B cell (primary cell): ENCODE results near the gene NEDD4. TPM values are rescaled to one million over a fixed set of nuclear protein-coding genes. Genes with fewer than 3 reads are reported as not detected.
"Not testable (repeated sequence)": the region's sequence is repeated elsewhere in the genome, so short reads cannot be mapped to it uniquely, and the experiment has no call there.

Experiments
- ATAC-seq: fragments of 200-7000 bp; cut with Tn5 transposase; one replicate; pipeline ENCODE4 v1.10.0; 2021; ENCODE audit warnings: low read depth, mild to moderate bottlenecking, moderate number of reproducible peaks, moderate library complexity
- CTCF ChIA-PET: fragments of 350-600 bp; sonication (Branson Sonifier 250); formaldehyde crosslinking; loops from one replicate; lab custom pipeline; 2021; ENCODE audit warnings: antibody characterized with exemption, inconsistent platforms; lab: Charles Lee
- POLR2A ChIA-PET: fragments of 350-600 bp; sonication (Branson Sonifier 250); formaldehyde crosslinking; loops from one replicate; lab custom pipeline; 2021; ENCODE audit warnings: antibody characterized with exemption; lab: Charles Lee
- DNase-seq: peaks from one replicate; pipeline ENCODE4 v3.0.0; 2013
- H2AFZ ChIP-seq: 2 replicates; pipeline ENCODE4 v1.6.1; 2012; ENCODE audit warnings: mild to moderate bottlenecking, low read depth, low read length; ENCODE audit not compliant: insufficient read depth, poor library complexity, severe bottlenecking
- H3K27ac ChIP-seq, 2 donors: 1 replicate in 1 of 2; 2 replicates in 1 of 2; pipeline ENCODE4 v1.5.1; 2012 to 2013; ENCODE audit warnings: low read length in 2 of 2, mild to moderate bottlenecking in 2 of 2, moderate library complexity in 1 of 2
- H3K27me3 ChIP-seq, 4 experiments: fragments of 200-600 bp in 1 of 4; sonication (generic) in 1 of 4; replicated peaks in 1 of 4; 1 replicate in 2 of 4; 2 replicates in 2 of 4; pipeline versions ENCODE4 v1.6.1 to v1.7.0; 2013 to 2016; ENCODE audit warnings: low read length in 3 of 4, mild to moderate bottlenecking in 2 of 4, mixed read lengths in 1 of 4, moderate library complexity in 1 of 4; ENCODE audit not compliant: insufficient read depth in 4 of 4, control insufficient read depth in 3 of 4; ENCODE audit errors: control extremely low read depth in 1 of 4
- H3K36me3 ChIP-seq, 2 experiments: replicated peaks in 1 of 2; 1 replicate in 1 of 2; 2 replicates in 1 of 2; pipeline versions ENCODE4 v1.6.1 to v1.7.1; 2013; ENCODE audit warnings: low read length in 1 of 2; ENCODE audit not compliant: insufficient read depth in 2 of 2, control insufficient read depth in 1 of 2; ENCODE audit errors: control extremely low read depth in 1 of 2, extremely low read depth in 1 of 2
- H3K4me1 ChIP-seq, 2 donors: fragments of 200-600 bp in 1 of 2; sonication (generic) in 1 of 2; 1 replicate in 1 of 2; 2 replicates in 1 of 2; pipeline versions ENCODE4 v1.5.1 to v1.6.1; 2013 to 2017; ENCODE audit warnings: low read length in 2 of 2; ENCODE audit not compliant: control insufficient read depth in 2 of 2, insufficient read depth in 2 of 2
- H3K4me2 ChIP-seq: replicated peaks from 2 replicates; pipeline ENCODE3; 2012; ENCODE audit warnings: mild to moderate bottlenecking, low read depth, low read length; ENCODE audit not compliant: poor library complexity, severe bottlenecking
- H3K4me3 ChIP-seq, 5 experiments: fragments of 200-600 bp in 1 of 5; sonication (generic) in 1 of 5; 1 replicate in 3 of 5; 2 replicates in 2 of 5; pipeline versions ENCODE4 v1.5.1 to v1.7.0; 2011 to 2016; ENCODE audit warnings: low read length in 4 of 5, mild to moderate bottlenecking in 4 of 5, low read depth in 2 of 5, control low read depth in 1 of 5, moderate library complexity in 1 of 5; ENCODE audit not compliant: insufficient read depth in 1 of 5; ENCODE audit errors: control extremely low read depth in 1 of 5, extremely low read depth in 1 of 5
- H3K79me2 ChIP-seq: fragments of 200-600 bp; sonication (generic); one replicate; pipeline ENCODE4 v1.6.0; 2016; ENCODE audit warnings: low read length; ENCODE audit not compliant: control insufficient read depth, insufficient read depth
- H3K9ac ChIP-seq: fragments of 200-600 bp; sonication (generic); 2 replicates; pipeline ENCODE4 v1.6.1; 2017; ENCODE audit warnings: mild to moderate bottlenecking, low read length, moderate library complexity
- H3K9me3 ChIP-seq, 3 donors: one replicate each; pipeline versions ENCODE4 v1.6.1 to v1.7.1; 2013; ENCODE audit warnings: low read length in 2 of 3; ENCODE audit not compliant: control insufficient read depth in 2 of 3, insufficient read depth in 1 of 3; ENCODE audit errors: control extremely low read depth in 1 of 3
- H4K20me1 ChIP-seq: 2 replicates; pipeline ENCODE4 v1.6.0; 2012; ENCODE audit warnings: mild to moderate bottlenecking, low read length; ENCODE audit not compliant: insufficient read depth, control insufficient read depth, poor library complexity, severe bottlenecking
- H3K27ac Mint-ChIP-seq: one replicate; pipeline ENCODE4 v1.8.0; 2021; ENCODE audit warnings: mixed read lengths
- H3K27me3 Mint-ChIP-seq: one replicate; pipeline ENCODE4 v1.8.0; 2021; ENCODE audit warnings: mixed read lengths
- H3K4me1 Mint-ChIP-seq: one replicate; pipeline ENCODE4 v1.8.0; 2021; ENCODE audit warnings: mixed read lengths
- H3K4me3 Mint-ChIP-seq: one replicate; pipeline ENCODE4 v1.8.0; 2021; ENCODE audit warnings: mixed read lengths
- H3K9me3 Mint-ChIP-seq: one replicate; pipeline ENCODE4 v1.8.0; 2022; ENCODE audit warnings: mixed read lengths; ENCODE audit not compliant: insufficient read depth
- WGBS: methylation state at CpG from one replicate; pipeline ENCODE4 v1.1.5; 2013; ENCODE audit warnings: missing lambda C conversion rate; ENCODE audit not compliant: insufficient coverage; 5-methylcytosine and 5-hydroxymethylcytosine counted together
- intact Hi-C: fragments of 100-400 bp; cut with micrococcal nuclease; formaldehyde crosslinking; loops from one replicate; pipeline ENCODE4 v1.10.0; 2022
- polyA plus RNA-seq: library from polyadenylated mRNA; depleted of rRNA; stranded (reverse); fragments of >200 nt; gene quantifications from 2 replicates; pipeline ENCODE4 v1.2.3, GENCODE V29; 2012
- total RNA-seq, 2 donors: library from RNA; stranded (reverse); fragments of 120-200 nt in 1 of 2; gene quantifications; 1 replicate in 1 of 2; 2 replicates in 1 of 2; pipeline versions ENCODE4 v1.2.3 to v1.2.4, GENCODE V29; 2013 to 2022

The NEDD4 gene
- total and polyA plus RNA-seq, 2 donors (not counting 1 experiment from before 2014, with no cell fraction given) = 0.03 to 2.3 TPM

DNA sequence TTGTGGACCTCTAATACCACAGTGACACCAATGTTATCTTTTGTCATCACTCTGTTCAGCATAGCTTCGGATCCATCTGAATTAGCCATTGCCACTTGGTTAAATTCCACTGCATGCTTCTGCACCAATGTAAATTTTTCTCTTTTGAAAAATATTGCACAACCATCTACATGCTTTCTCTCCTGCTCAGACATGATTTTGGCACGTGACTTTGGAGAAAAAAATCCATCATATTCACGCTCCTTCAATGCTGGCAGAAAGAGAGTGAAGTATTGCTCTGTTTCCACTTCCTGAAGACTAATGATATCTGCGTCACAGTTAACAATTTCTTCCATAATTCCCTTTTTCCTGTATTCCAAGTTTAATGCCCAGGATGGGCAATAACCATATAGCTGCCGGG lies 13.0 kb upstream of the NEDD4 start:
- ATAC-seq, H3K4me1 Mint-ChIP-seq, DNase-seq, H3K4me3 ChIP-seq, H3K79me2 ChIP-seq, CTCF ChIA-PET, H3K9me3 Mint-ChIP-seq, H3K36me3 ChIP-seq, H3K4me2 ChIP-seq, H3K9ac ChIP-seq, intact Hi-C loops, H3K27ac ChIP-seq, H3K4me1 ChIP-seq, H2AFZ ChIP-seq, H3K27ac Mint-ChIP-seq, H3K9me3 ChIP-seq, H4K20me1 ChIP-seq, POLR2A ChIA-PET: not testable (repeated sequence)
- Mint-ChIP-seq H3K27me3 (peaks cover 24% of the 10 kb centered on the region), H3K4me3 (peak overlapping the region; percentile 50)
- peaks cover 0 to 13% (median 2%) of the 10 kb centered on the region in 4 experiments for H3K27me3 ChIP-seq
- WGBS = 98% methylated on average over 5 of the region's 5 CpGs

DNA sequence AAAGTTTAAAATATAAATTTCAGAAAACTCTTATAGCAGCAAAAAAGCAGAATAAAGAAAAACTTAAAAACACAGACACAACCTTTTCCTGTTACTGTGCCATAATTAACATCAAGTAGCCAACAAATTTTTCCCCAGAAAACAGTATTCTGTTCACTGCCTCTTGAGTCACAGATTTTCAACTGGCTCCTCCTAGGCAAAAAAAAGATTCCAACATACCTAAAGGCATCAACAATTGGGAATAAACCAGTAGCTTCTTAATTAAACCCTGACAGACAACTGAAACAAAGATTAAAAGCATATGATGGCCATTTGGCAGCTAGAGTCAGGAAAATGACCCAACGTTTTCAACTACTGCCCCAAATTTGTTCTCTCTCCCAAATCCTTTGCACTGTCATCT lies 10.9 kb upstream of the NEDD4 start:
- H3K9ac ChIP-seq, CTCF ChIA-PET, ATAC-seq, H3K27ac ChIP-seq, DNase-seq, H3K4me1 Mint-ChIP-seq, POLR2A ChIA-PET, H3K4me2 ChIP-seq, H3K9me3 ChIP-seq, H3K36me3 ChIP-seq, H3K4me1 ChIP-seq, intact Hi-C loops, H4K20me1 ChIP-seq, H3K27ac Mint-ChIP-seq, H2AFZ ChIP-seq, H3K4me3 Mint-ChIP-seq, H3K79me2 ChIP-seq, H3K9me3 Mint-ChIP-seq, H3K4me3 ChIP-seq: not testable (repeated sequence)
- no CpG with 5 or more reads among the region's 1 CpG for WGBS
- H3K27me3 ChIP-seq = peaks cover 0 to 21% (median 6%) of the 10 kb centered on the region in 4 experiments
- peaks cover 27% of the 10 kb centered on the region for H3K27me3 Mint-ChIP-seq

DNA sequence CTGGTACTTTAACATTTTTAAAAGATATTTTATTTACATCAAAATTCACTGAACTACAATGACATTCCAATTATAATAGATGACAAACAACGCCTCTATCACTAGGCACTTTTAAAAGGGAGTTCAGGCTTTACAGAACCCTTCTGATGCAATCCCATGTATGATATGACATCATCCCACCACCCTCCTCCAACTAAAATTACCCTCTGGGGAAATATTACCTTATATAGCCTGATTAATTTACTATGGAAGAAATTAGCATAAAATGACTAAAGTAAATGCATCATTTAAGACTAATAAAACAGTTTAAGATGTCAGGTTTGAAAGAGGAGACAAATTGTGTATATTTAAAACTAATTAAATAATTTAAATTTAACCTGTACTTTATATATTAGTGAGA lies 10.4 kb upstream of the NEDD4 start:
- H3K9me3 Mint-ChIP-seq, H3K4me3 Mint-ChIP-seq, H3K4me3 ChIP-seq, H4K20me1 ChIP-seq, intact Hi-C loops, H3K27ac Mint-ChIP-seq, ATAC-seq, H3K79me2 ChIP-seq, H3K4me1 Mint-ChIP-seq, H3K9ac ChIP-seq, POLR2A ChIA-PET, H3K4me1 ChIP-seq, H3K27ac ChIP-seq, H3K4me2 ChIP-seq, H3K9me3 ChIP-seq, H2AFZ ChIP-seq, CTCF ChIA-PET, DNase-seq, H3K36me3 ChIP-seq: not testable (repeated sequence)
- peaks cover 0 to 17% (median 6%) of the 10 kb centered on the region in 4 experiments for H3K27me3 ChIP-seq
- WGBS = no CpG with 5 or more reads among the region's 1 CpG
- H3K27me3 Mint-ChIP-seq = peaks cover 25% of the 10 kb centered on the region

- H4K20me1 ChIP-seq, CTCF ChIA-PET, H3K9ac ChIP-seq, H3K9me3 ChIP-seq, DNase-seq, H3K4me1 Mint-ChIP-seq, POLR2A ChIA-PET, H3K9me3 Mint-ChIP-seq, H3K4me2 ChIP-seq, intact Hi-C loops, H3K4me1 ChIP-seq, H3K4me3 Mint-ChIP-seq, H3K27ac Mint-ChIP-seq, H3K4me3 ChIP-seq, H3K36me3 ChIP-seq, H3K79me2 ChIP-seq, H3K27ac ChIP-seq, H2AFZ ChIP-seq, ATAC-seq: not testable (repeated sequence)
- H3K27me3 ChIP-seq = peaks cover 0 to 14% (median 6%) of the 10 kb centered on the region in 4 experiments
- H3K27me3 Mint-ChIP-seq = peaks cover 24% of the 10 kb centered on the region
Measured at GRCh38 chr15:56003277-56003676, 9.9 kb upstream of the NEDD4 start.
